CD4-positive, alpha-beta T cell (primary cell): ENCODE results near the gene MYO1C. TPM values are rescaled to one million over a fixed set of nuclear protein-coding genes. Genes with fewer than 3 reads are reported as not detected.
"Not testable (repeated sequence)": the region's sequence is repeated elsewhere in the genome, so short reads cannot be mapped to it uniquely, and the experiment has no call there.

Source experiments
- ATAC-seq: fragments of 200-7000 bp; cut with Tn5 transposase; one replicate; pipeline ENCODE4 v1.10.0; 2022; ENCODE audit warnings: mild to moderate bottlenecking; ENCODE audit not compliant: poor library complexity
- CTCF ChIA-PET: fragments of 350-600 bp; sonication (Branson Sonifier 250); formaldehyde crosslinking; loops from one replicate; lab custom pipeline; 2021; ENCODE audit warnings: antibody characterized with exemption, inconsistent platforms; lab: Charles Lee
- POLR2A ChIA-PET: fragments of 350-600 bp; sonication (Branson Sonifier 250); formaldehyde crosslinking; loops from one replicate; lab custom pipeline; 2021; ENCODE audit warnings: antibody characterized with exemption, inconsistent platforms; lab: Charles Lee
- DNase-seq, 14 experiments: peaks; one replicate each; pipeline ENCODE4 v3.0.0-alpha.2; 2013 to 2020; ENCODE audit warnings: mixed read lengths in 2 of 14
- H3K27ac ChIP-seq, 2 donors: one replicate each; pipeline versions ENCODE4 v1.5.1 to v1.7.0; 2013; ENCODE audit warnings: low read length in 2 of 2, low read depth in 1 of 2, mild to moderate bottlenecking in 1 of 2
- H3K27me3 ChIP-seq, 2 experiments: 1 replicate in 1 of 2; 2 replicates in 1 of 2; pipeline versions ENCODE4 v1.6.1 to v1.7.0; 2013; ENCODE audit warnings: low read length in 2 of 2, control low read depth in 1 of 2, mild to moderate bottlenecking in 1 of 2, moderate library complexity in 1 of 2; ENCODE audit not compliant: insufficient read depth in 2 of 2, control insufficient read depth in 1 of 2
- H3K36me3 ChIP-seq: one replicate; pipeline ENCODE4 v1.6.1; 2013; ENCODE audit warnings: low read length, control low read depth; ENCODE audit not compliant: insufficient read depth
- H3K4me1 ChIP-seq: one replicate; pipeline ENCODE4 v1.6.1; 2013; ENCODE audit warnings: low read length, control low read depth; ENCODE audit not compliant: insufficient read depth
- H3K4me3 ChIP-seq: one replicate; pipeline ENCODE4 v1.5.1; 2013; ENCODE audit warnings: mild to moderate bottlenecking, low read length, moderate library complexity
- H3K9me3 ChIP-seq, 2 experiments: 1 replicate in 1 of 2; 2 replicates in 1 of 2; pipeline versions ENCODE4 v1.6.1 to v1.7.0; 2013; ENCODE audit warnings: low read length in 2 of 2, mild to moderate bottlenecking in 2 of 2, control low read depth in 1 of 2, moderate library complexity in 1 of 2; ENCODE audit not compliant: control insufficient read depth in 1 of 2, insufficient read depth in 1 of 2
- H3K27ac Mint-ChIP-seq: one replicate; pipeline ENCODE4 v1.8.0; 2020; ENCODE audit warnings: mixed read lengths
- H3K27me3 Mint-ChIP-seq: one replicate; pipeline ENCODE4 v1.8.0; 2021; ENCODE audit warnings: mixed read lengths
- H3K36me3 Mint-ChIP-seq: one replicate; pipeline ENCODE4 v1.8.0; 2021; ENCODE audit warnings: low read depth, mixed read lengths
- H3K4me1 Mint-ChIP-seq: one replicate; pipeline ENCODE4 v1.8.0; 2021; ENCODE audit warnings: low read depth, mixed read lengths
- H3K4me3 Mint-ChIP-seq: one replicate; pipeline ENCODE4 v1.8.0; 2020; ENCODE audit warnings: mild to moderate bottlenecking, mixed read lengths
- H3K9me3 Mint-ChIP-seq: one replicate; pipeline ENCODE4 v1.8.0; 2020; ENCODE audit warnings: mixed read lengths
- intact Hi-C, 2 experiments: fragments of 100-400 bp; cut with DNase I in 1 of 2; cut with micrococcal nuclease in 1 of 2; formaldehyde crosslinking; loops; one replicate each; pipeline versions ENCODE4 v1.15.1 to v1.9.0; 2023 to 2025; cut with DNase I, micrococcal nuclease
- total RNA-seq, 174 experiments: library from RNA in 2 of 174; stranded (reverse) in 2 of 174; gene quantifications; one replicate each; pipeline ENCODE4 v1.2.3 and lab custom pipeline; 2021 to 2026
- TF ChIP-seq, protein P1 (sequence below): fragments of 200-600 bp; IDR thresholded peaks from one replicate; pipeline ENCODE4 v1.8.0; 2022; ENCODE audit warnings: antibody characterized with exemption, mild to moderate bottlenecking

The MYO1C gene
- total RNA-seq, 2 experiments from 2014 or later: 21.0 to 24.7 TPM

DNA sequence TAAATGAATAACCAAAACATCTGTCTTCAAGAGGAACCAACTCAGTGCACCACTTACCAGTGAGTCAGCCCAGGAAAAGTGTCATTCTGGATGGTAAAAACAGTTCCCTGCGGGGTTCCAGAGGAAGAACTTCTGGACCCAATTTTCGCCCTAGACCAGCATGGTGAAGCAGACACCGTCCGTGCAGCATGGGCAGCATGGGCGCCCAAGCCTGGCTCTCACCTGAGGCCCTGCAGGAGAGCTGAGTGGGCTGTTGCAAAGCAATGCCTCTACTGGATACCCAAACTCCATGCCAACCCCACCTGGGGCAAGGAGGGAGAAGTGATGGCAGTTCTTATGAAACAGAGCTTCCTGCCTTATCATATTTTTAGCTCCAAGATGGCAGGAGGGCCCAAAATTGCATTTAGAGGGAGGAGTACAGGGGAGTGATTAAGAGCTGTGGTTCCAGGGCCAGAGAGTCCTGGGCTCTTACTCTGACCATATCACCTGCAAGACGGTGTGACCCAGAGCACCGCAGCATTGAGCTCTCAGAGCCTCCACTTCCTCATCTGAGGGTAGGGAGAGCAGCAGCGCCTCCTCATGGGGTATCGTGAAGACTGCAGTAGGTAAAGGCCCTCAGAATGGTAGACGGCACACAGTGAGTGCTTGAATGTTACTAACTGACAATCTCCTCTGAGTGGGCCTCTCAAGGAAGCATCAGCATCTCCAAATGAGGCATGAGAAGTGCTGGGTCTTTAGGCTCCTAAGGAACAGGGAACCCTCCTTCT is 40.5 kb upstream of the MYO1C start:
- ChIA-PET CTCF (interaction anchor here (0.6 to 2.0 kb wide), 7 partner anchors 9 to 187 kb away, joined by 3 to 15 read pairs (median 4); partner anchors contain the start of gene INPP5K), POLR2A (interaction anchor here (0.7 to 2.4 kb wide), 2 partner anchors 16 to 168 kb away, joined by 4 to 12 read pairs; partner anchors contain the start of gene INPP5K)
- TF ChIP-seq, protein P1, sequence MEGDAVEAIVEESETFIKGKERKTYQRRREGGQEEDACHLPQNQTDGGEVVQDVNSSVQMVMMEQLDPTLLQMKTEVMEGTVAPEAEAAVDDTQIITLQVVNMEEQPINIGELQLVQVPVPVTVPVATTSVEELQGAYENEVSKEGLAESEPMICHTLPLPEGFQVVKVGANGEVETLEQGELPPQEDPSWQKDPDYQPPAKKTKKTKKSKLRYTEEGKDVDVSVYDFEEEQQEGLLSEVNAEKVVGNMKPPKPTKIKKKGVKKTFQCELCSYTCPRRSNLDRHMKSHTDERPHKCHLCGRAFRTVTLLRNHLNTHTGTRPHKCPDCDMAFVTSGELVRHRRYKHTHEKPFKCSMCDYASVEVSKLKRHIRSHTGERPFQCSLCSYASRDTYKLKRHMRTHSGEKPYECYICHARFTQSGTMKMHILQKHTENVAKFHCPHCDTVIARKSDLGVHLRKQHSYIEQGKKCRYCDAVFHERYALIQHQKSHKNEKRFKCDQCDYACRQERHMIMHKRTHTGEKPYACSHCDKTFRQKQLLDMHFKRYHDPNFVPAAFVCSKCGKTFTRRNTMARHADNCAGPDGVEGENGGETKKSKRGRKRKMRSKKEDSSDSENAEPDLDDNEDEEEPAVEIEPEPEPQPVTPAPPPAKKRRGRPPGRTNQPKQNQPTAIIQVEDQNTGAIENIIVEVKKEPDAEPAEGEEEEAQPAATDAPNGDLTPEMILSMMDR: peak; percentile 17
- Mint-ChIP-seq H3K9me3 (no peaks in the 10 kb centered on the region), H3K4me3 (no peak overlapping the region), H3K27ac (no peak overlapping the region), H3K36me3 (peaks cover 49% of the 10 kb centered on the region), H3K27me3 (no peaks in the 10 kb centered on the region), H3K4me1 (no peaks in the 10 kb centered on the region)
- intact Hi-C loops: loop anchor here (1.0 to 5.0 kb wide), 4 partner anchors 168 to 276 kb away; no protein-coding TSS in a partner anchor
- ATAC-seq (peak; percentile 97), DNase-seq (peak in 13 of 14 experiments; percentile 29 to 78 (median 48))
- peak overlapping the region in 1 of 2 donors; percentile 0 for H3K27ac ChIP-seq
- H3K27me3 ChIP-seq: no peaks in the 10 kb centered on the region
- no peaks in the 10 kb centered on the region for H3K4me1 ChIP-seq
- H3K36me3 ChIP-seq: peaks cover 50% of the 10 kb centered on the region
- H3K9me3 ChIP-seq: no peaks in the 10 kb centered on the region
- H3K4me3 ChIP-seq: no peak overlapping the region

DNA sequence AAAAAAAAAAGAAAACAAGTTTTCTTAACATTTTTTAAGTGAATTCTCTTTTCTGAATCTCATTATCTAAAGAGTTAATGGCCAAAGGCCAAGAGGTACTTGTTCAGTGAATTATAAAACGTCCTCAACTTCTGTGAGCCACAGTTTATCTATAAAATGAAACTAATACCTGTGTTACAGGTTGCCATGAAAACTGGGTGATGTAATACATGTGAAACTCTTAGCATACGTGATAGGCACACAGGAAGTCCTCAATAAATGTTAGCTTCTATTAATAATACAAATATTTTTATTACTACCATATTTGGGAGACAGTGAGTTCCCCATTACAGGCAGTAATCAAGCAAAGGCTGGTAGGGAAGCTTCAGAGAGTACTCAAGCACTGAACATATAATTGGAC is 37.4 kb upstream of the MYO1C start:
- TF ChIP-seq, protein P1: no peak
- H3K9me3 Mint-ChIP-seq: no peaks in the 10 kb centered on the region
- no peak overlapping the region for H3K27ac Mint-ChIP-seq
- ATAC-seq: no peak
- no peak for DNase-seq
- H3K4me1 Mint-ChIP-seq: peaks cover 15% of the 10 kb centered on the region
- H3K36me3 Mint-ChIP-seq: peaks cover 38% of the 10 kb centered on the region
- H3K27me3 ChIP-seq: no peaks in the 10 kb centered on the region
- H3K4me3 ChIP-seq: no peak overlapping the region
- ChIA-PET POLR2A (interaction anchor here (4.3 kb wide), 1 partner anchor 14 kb away, joined by 19 read pairs; the partner anchor contains the start of gene INPP5K), CTCF (no interaction called here)
- no peaks in the 10 kb centered on the region for H3K9me3 ChIP-seq
- peaks cover 39% of the 10 kb centered on the region for H3K36me3 ChIP-seq
- intact Hi-C loops: loop anchor here (5.0 kb wide), 2 partner anchors 268 to 273 kb away; no protein-coding TSS in a partner anchor
- H3K27me3 Mint-ChIP-seq: no peaks in the 10 kb centered on the region
- H3K4me3 Mint-ChIP-seq: no peak overlapping the region
- H3K27ac ChIP-seq: no peak overlapping the region
- H3K4me1 ChIP-seq: peaks cover 18% of the 10 kb centered on the region

DNA sequence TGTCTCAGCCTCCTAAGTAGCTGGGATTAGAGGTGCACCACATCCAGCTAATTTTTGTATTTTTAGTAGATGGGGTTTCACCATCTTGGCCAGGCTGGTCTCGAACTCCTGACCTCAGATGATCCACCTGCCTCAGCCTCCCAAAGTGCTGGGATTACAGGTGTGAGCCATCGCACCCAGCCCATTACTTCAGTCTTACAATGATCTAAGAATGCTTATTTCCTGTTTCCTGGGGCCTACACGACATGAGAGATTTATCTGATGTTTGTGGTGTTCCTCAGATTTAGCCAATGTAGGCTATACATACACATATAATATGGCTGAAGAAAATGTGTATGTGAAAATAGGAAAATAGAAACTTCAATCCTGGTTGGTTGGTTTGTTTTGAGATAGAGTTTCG is 34.4 kb upstream of the MYO1C start:
- POLR2A ChIA-PET: interaction anchor here (0.8 to 4.3 kb wide), 3 partner anchors 11 to 175 kb away, joined by 3 to 19 read pairs (median 5); partner anchors contain the start of gene INPP5K
- peak overlapping the region; percentile 94 for H3K27ac Mint-ChIP-seq
- peaks cover 15% of the 10 kb centered on the region for H3K4me1 Mint-ChIP-seq
- peak; percentile 87 for ATAC-seq
- H3K9me3 Mint-ChIP-seq, CTCF ChIA-PET, H3K9me3 ChIP-seq, H3K4me3 ChIP-seq, H3K27me3 Mint-ChIP-seq, H3K27me3 ChIP-seq, intact Hi-C loops: not testable (repeated sequence)
- H3K4me3 Mint-ChIP-seq: peak overlapping the region; percentile 86
- peaks cover 23% of the 10 kb centered on the region for H3K36me3 Mint-ChIP-seq
- peaks cover 16% of the 10 kb centered on the region for H3K36me3 ChIP-seq
- peak in 6 of 14 experiments; percentile 11 to 65 (median 38) for DNase-seq
- H3K27ac ChIP-seq: peak overlapping the region in 1 of 2 donors; percentile 12
- peaks cover 18% of the 10 kb centered on the region for H3K4me1 ChIP-seq
